Activated CD8-positive, alpha-beta T cell treated with anti-CD3 and anti-CD28 coated beads for 36 hours (primary cell): Measurements from ENCODE around the gene BCL2L11. TPM values are rescaled to one million over a fixed set of nuclear protein-coding genes. Genes with fewer than 3 reads are reported as not detected.

Experiments
- ATAC-seq: fragments of 200-7000 bp; cut with Tn5 transposase; one replicate; pipeline ENCODE4 v1.10.0; 2021; ENCODE audit warnings: mild to moderate bottlenecking, moderate library complexity
- CTCF ChIA-PET: fragments of 350-600 bp; sonication (Branson Sonifier 250); formaldehyde crosslinking; loops from one replicate; lab custom pipeline; 2021; ENCODE audit warnings: antibody characterized with exemption; lab: Charles Lee
- POLR2A ChIA-PET: fragments of 350-600 bp; sonication (Branson Sonifier 250); formaldehyde crosslinking; loops from one replicate; lab custom pipeline; 2021; ENCODE audit warnings: antibody characterized with exemption; lab: Charles Lee
- DNase-seq: peaks from one replicate; pipeline ENCODE4 v3.0.0-alpha.2; 2020
- H3K27ac Mint-ChIP-seq: one replicate; pipeline ENCODE4 v1.8.0; 2021; ENCODE audit warnings: mild to moderate bottlenecking, mixed read lengths
- H3K27me3 Mint-ChIP-seq: one replicate; pipeline ENCODE4 v1.8.0; 2021; ENCODE audit warnings: mixed read lengths
- H3K36me3 Mint-ChIP-seq: one replicate; pipeline ENCODE4 v1.8.0; 2021; ENCODE audit warnings: low read depth, mixed read lengths
- H3K4me1 Mint-ChIP-seq: one replicate; pipeline ENCODE4 v1.8.0; 2021; ENCODE audit warnings: low read depth, mixed read lengths
- H3K4me3 Mint-ChIP-seq: one replicate; pipeline ENCODE4 v1.8.0; 2021; ENCODE audit warnings: mild to moderate bottlenecking, moderate library complexity, mixed read lengths
- H3K9me3 Mint-ChIP-seq: one replicate; pipeline ENCODE4 v1.8.0; 2021; ENCODE audit warnings: mixed read lengths
- CTCF ChIP-seq: fragments of 200-600 bp; IDR thresholded peaks from one replicate; pipeline ENCODE4 v1.8.0; 2022; ENCODE audit warnings: antibody characterized with exemption, mild to moderate bottlenecking
- intact Hi-C: fragments of 100-400 bp; cut with micrococcal nuclease; formaldehyde crosslinking; loops from one replicate; pipeline ENCODE4 v1.10.0; 2022
- total RNA-seq, 2 experiments: library from RNA; stranded (reverse); gene quantifications; one replicate each; pipeline ENCODE4 v1.2.3, GENCODE V29; 2021

The BCL2L11 gene
- total RNA-seq, 2 experiments from 2014 or later = 19.8 to 22.6 TPM

- ChIA-PET POLR2A (interaction anchor here (1.3 kb wide), 1 partner anchor 9 kb away, joined by 3 read pairs; no protein-coding TSS in a partner anchor), CTCF (no interaction called here)
- DNase-seq = no peak
- H3K4me3 Mint-ChIP-seq = no peak overlapping the region
- peaks cover 73% of the 10 kb centered on the region for H3K36me3 Mint-ChIP-seq
- no peak for TF ChIP-seq CTCF
- ATAC-seq = no peak
- H3K9me3 Mint-ChIP-seq = no peaks in the 10 kb centered on the region
- H3K27me3 Mint-ChIP-seq = no peaks in the 10 kb centered on the region
- peaks cover 59% of the 10 kb centered on the region for H3K4me1 Mint-ChIP-seq
- no peak overlapping the region for H3K27ac Mint-ChIP-seq
- intact Hi-C loops = no loop called here
These were observed 38.9 kb downstream of the BCL2L11 start for GRCh38 chr2:111159641-111160040.

GRCh38 chr2:111160758-111161157, 40.0 kb downstream of the BCL2L11 start:
- H3K4me3 Mint-ChIP-seq = no peak overlapping the region
- H3K9me3 Mint-ChIP-seq = no peaks in the 10 kb centered on the region
- H3K27me3 Mint-ChIP-seq = no peaks in the 10 kb centered on the region
- peaks cover 74% of the 10 kb centered on the region for H3K36me3 Mint-ChIP-seq
- DNase-seq (no peak), ATAC-seq (no peak)
- intact Hi-C loops = no loop called here
- H3K27ac Mint-ChIP-seq = no peak overlapping the region
- peaks cover 48% of the 10 kb centered on the region for H3K4me1 Mint-ChIP-seq
- ChIA-PET POLR2A (no interaction called here), CTCF (no interaction called here)
- no peak for TF ChIP-seq CTCF

- CTCF ChIA-PET = no interaction called here
These were observed 41.3 kb downstream of the BCL2L11 start for GRCh38 chr2:111161971-111162370.

GRCh38 chr2:111162718-111163331, 42.1 kb downstream of the BCL2L11 start:
- peak; percentile 58 for ATAC-seq
- H3K36me3 Mint-ChIP-seq = peaks cover 70% of the 10 kb centered on the region
- ChIA-PET POLR2A (interaction anchor here (0.7 kb wide), 1 partner anchor 8 kb away, joined by 3 read pairs; no protein-coding TSS in a partner anchor), CTCF (no interaction called here)
- no peak overlapping the region for H3K27ac Mint-ChIP-seq
- peak; percentile 26 for DNase-seq
- TF ChIP-seq CTCF = no peak
- H3K9me3 Mint-ChIP-seq = no peaks in the 10 kb centered on the region
- H3K27me3 Mint-ChIP-seq = no peaks in the 10 kb centered on the region
- intact Hi-C loops = no loop called here
- peaks cover 36% of the 10 kb centered on the region for H3K4me1 Mint-ChIP-seq
- H3K4me3 Mint-ChIP-seq = no peak overlapping the region

More at GRCh38 chr2:111161971-111162370, 41.3 kb downstream of the BCL2L11 start:
- H3K27ac Mint-ChIP-seq = no peak overlapping the region
- DNase-seq (no peak), ATAC-seq (no peak)
- H3K4me1 Mint-ChIP-seq = peaks cover 36% of the 10 kb centered on the region
- peaks cover 69% of the 10 kb centered on the region for H3K36me3 Mint-ChIP-seq
- no peaks in the 10 kb centered on the region for H3K9me3 Mint-ChIP-seq
- H3K4me3 Mint-ChIP-seq = no peak overlapping the region
- no peak for TF ChIP-seq CTCF
- H3K27me3 Mint-ChIP-seq = no peaks in the 10 kb centered on the region
- POLR2A ChIA-PET = interaction anchor here (0.9 kb wide), 1 partner anchor 18 kb away, joined by 3 read pairs; no protein-coding TSS in a partner anchor
- intact Hi-C loops = no loop called here

- Mint-ChIP-seq H3K4me3 (no peak overlapping the region), H3K27me3 (peaks cover under 1% of the 10 kb centered on the region), H3K27ac (no peak overlapping the region), H3K4me1 (peaks cover 41% of the 10 kb centered on the region), H3K36me3 (peaks cover 63% of the 10 kb centered on the region), H3K9me3 (no peaks in the 10 kb centered on the region)
- no peak for TF ChIP-seq CTCF
- intact Hi-C loops = no loop called here
- POLR2A ChIA-PET = no interaction called here
- ATAC-seq (no peak), DNase-seq (no peak)
- CTCF ChIA-PET = no interaction called here
These were observed 43.4 kb downstream of the BCL2L11 start for GRCh38 chr2:111164078-111164477.
